ENCODE measurements around the gene WASF2.

DNA sequence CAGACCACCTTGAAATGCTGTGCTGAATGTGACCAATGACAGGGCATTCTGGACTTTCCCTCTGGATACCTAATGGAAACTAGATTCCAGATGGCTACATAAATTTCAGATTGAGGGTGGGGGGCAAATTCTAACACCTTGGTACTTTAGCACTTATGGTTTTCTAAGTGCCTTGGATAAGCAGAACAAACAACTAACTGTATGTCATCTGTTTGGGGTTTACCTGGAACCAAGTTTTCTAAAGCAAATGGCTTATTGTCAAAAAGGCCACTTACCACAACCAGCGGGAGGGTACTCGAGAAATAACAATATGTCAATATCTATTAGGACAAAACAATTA, 58.4 kb downstream of the WASF2 start:
- no peak for TF ChIP-seq CTCF (IDR thresholded peaks at IDR 0.05; ENCODE audit: borderline replicate concordance, extremely low read depth, low read length, poor library complexity, severe bottlenecking)
- TF ChIP-seq EZH2 (IDR thresholded peaks at IDR 0.05; ENCODE audit: borderline replicate concordance, low read depth, low read length, severe bottlenecking), result no peak

Measured in DND-41 (cell line).